ENCODE results near the gene LONP1.
A peak's percentile ranks its signal among the peaks of the same experiment; 100 is the strongest.

- TF ChIP-seq, protein P1, sequence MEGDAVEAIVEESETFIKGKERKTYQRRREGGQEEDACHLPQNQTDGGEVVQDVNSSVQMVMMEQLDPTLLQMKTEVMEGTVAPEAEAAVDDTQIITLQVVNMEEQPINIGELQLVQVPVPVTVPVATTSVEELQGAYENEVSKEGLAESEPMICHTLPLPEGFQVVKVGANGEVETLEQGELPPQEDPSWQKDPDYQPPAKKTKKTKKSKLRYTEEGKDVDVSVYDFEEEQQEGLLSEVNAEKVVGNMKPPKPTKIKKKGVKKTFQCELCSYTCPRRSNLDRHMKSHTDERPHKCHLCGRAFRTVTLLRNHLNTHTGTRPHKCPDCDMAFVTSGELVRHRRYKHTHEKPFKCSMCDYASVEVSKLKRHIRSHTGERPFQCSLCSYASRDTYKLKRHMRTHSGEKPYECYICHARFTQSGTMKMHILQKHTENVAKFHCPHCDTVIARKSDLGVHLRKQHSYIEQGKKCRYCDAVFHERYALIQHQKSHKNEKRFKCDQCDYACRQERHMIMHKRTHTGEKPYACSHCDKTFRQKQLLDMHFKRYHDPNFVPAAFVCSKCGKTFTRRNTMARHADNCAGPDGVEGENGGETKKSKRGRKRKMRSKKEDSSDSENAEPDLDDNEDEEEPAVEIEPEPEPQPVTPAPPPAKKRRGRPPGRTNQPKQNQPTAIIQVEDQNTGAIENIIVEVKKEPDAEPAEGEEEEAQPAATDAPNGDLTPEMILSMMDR (IDR thresholded peaks at IDR 0.05 in 8 of 11, conservative IDR thresholded peaks at IDR 0.05 in 3 of 11), result no peak
- TF ChIP-seq POLR2AphosphoS5 (IDR thresholded peaks at IDR 0.05), result peak; percentile 11 to 53 (median 25)
These were observed 8.9 kb downstream of the LONP1 start for GRCh38 chr19:5711025-5711424.
